Type B pancreatic cell (in vitro differentiated cells): Measurements from ENCODE around the gene HTRA1. TPM values are rescaled to one million over a fixed set of nuclear protein-coding genes. Genes with fewer than 3 reads are reported as not detected.

Experiments
- DNase-seq: peaks from one replicate; pipeline ENCODE4 v3.0.0; 2021; ENCODE audit warnings: mixed read lengths; ENCODE audit not compliant: unreplicated experiment; ENCODE audit errors: extremely low spot score
- H3K27ac Mint-ChIP-seq: 2 replicates; pipeline ENCODE4 v1.8.0; 2021; ENCODE audit warnings: mild to moderate bottlenecking, mixed read lengths
- H3K27me3 Mint-ChIP-seq: 2 replicates; pipeline ENCODE4 v1.8.0; 2021; ENCODE audit warnings: mixed read lengths
- H3K36me3 Mint-ChIP-seq: 2 replicates; pipeline ENCODE4 v1.8.0; 2021; ENCODE audit warnings: mixed read lengths
- H3K4me1 Mint-ChIP-seq: one replicate; pipeline ENCODE4 v1.8.0; 2021; ENCODE audit warnings: mixed read lengths; ENCODE audit not compliant: unreplicated experiment
- H3K4me3 Mint-ChIP-seq: 2 replicates; pipeline ENCODE4 v1.8.0; 2021; ENCODE audit warnings: mild to moderate bottlenecking, mixed read lengths
- H3K9me3 Mint-ChIP-seq: 2 replicates; pipeline ENCODE4 v1.8.0; 2021; ENCODE audit warnings: mixed read lengths
- CTCF ChIP-seq: fragments of 200-600 bp; sonication (generic); conservative IDR thresholded peaks from 2 replicates; pipeline ENCODE4 v1.5.0; 2021; ENCODE audit warnings: antibody characterized with exemption, mild to moderate bottlenecking
- total RNA-seq: library from RNA; stranded (reverse); gene quantifications from 2 replicates; pipeline ENCODE4 v1.2.1, GENCODE V29; 2021; ENCODE audit warnings: low replicate concordance

The HTRA1 gene
- total RNA-seq, 1 donor from 2014 or later: 32.6 TPM

- peaks cover 29% of the 10 kb centered on the region for H3K4me1 Mint-ChIP-seq
- no peak for TF ChIP-seq CTCF
- DNase-seq: no peak
- H3K36me3 Mint-ChIP-seq: no peaks in the 10 kb centered on the region
- no peaks in the 10 kb centered on the region for H3K9me3 Mint-ChIP-seq
- peaks cover 12% of the 10 kb centered on the region for H3K27me3 Mint-ChIP-seq
- H3K27ac Mint-ChIP-seq: no peak overlapping the region
- H3K4me3 Mint-ChIP-seq: no peak overlapping the region
Measured at GRCh38 chr10:122497241-122497640, 35.9 kb downstream of the HTRA1 start.

GRCh38 chr10:122498521-122498920 lies 37.2 kb downstream of the HTRA1 start:
- no peak for DNase-seq
- Mint-ChIP-seq H3K36me3 (no peaks in the 10 kb centered on the region), H3K27me3 (peaks cover 5% of the 10 kb centered on the region), H3K27ac (no peak overlapping the region), H3K4me1 (peaks cover 22% of the 10 kb centered on the region), H3K9me3 (no peaks in the 10 kb centered on the region), H3K4me3 (no peak overlapping the region)
- no peak for TF ChIP-seq CTCF

DNA sequence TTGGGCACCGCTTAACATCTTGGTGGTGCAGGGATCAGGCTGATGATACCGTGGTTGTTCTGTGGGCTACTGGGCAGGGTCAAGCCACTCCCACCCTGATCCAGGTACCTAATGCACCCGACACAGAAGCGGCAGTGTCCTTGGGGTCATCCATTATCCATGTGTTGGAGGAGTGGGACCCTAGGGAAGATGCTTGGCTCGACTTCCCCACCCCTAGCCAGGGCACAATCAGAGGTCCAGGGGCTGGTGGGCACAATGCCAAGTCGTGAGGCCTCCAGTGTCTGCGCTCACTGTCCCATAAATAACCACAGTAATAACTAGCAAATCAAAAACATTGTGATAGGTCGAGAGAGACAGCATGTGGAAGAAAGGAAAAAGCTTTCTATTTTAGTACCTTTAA lies 37.7 kb downstream of the HTRA1 start:
- H3K9me3 Mint-ChIP-seq: no peaks in the 10 kb centered on the region
- no peak overlapping the region for H3K27ac Mint-ChIP-seq
- no peak for DNase-seq
- H3K36me3 Mint-ChIP-seq: no peaks in the 10 kb centered on the region
- H3K27me3 Mint-ChIP-seq: peaks cover 5% of the 10 kb centered on the region
- no peak overlapping the region for H3K4me3 Mint-ChIP-seq
- peaks cover 20% of the 10 kb centered on the region for H3K4me1 Mint-ChIP-seq
- no peak for TF ChIP-seq CTCF

GRCh38 chr10:122499491-122499941 lies 38.2 kb downstream of the HTRA1 start:
- Mint-ChIP-seq H3K27ac (no peak overlapping the region), H3K4me3 (no peak overlapping the region), H3K36me3 (no peaks in the 10 kb centered on the region), H3K9me3 (no peaks in the 10 kb centered on the region), H3K4me1 (peaks cover 18% of the 10 kb centered on the region), H3K27me3 (peaks cover 5% of the 10 kb centered on the region)
- DNase-seq: no peak
- TF ChIP-seq CTCF: no peak

- no peak for TF ChIP-seq CTCF
- H3K9me3 Mint-ChIP-seq: no peaks in the 10 kb centered on the region
- H3K4me1 Mint-ChIP-seq: peaks cover 14% of the 10 kb centered on the region
- H3K27me3 Mint-ChIP-seq: peaks cover 5% of the 10 kb centered on the region
- H3K36me3 Mint-ChIP-seq: no peaks in the 10 kb centered on the region
- DNase-seq: no peak
- H3K4me3 Mint-ChIP-seq: no peak overlapping the region
- no peak overlapping the region for H3K27ac Mint-ChIP-seq
Measured at GRCh38 chr10:122500194-122500593, 38.8 kb downstream of the HTRA1 start.

DNA sequence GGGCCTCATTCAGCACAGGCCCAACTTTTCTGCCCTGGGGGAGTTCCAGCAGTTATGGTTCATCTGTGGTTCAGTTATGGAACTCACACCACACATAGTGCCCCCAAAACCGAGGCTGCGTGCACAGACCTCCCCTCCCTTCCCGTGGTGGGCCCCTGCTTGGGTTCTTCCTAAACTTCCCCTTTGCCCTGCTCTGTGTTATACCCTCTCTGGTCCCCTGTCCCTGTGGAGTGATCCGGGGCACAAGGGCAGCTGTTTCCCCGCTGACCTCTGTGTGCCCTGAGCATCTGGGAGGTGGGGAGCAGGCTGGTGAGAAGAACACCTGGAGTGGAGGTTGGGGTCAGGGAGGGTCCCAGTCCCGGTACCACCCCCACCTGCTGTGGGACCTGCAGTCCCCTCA lies 39.4 kb downstream of the HTRA1 start:
- H3K36me3 Mint-ChIP-seq: no peaks in the 10 kb centered on the region
- H3K9me3 Mint-ChIP-seq: no peaks in the 10 kb centered on the region
- no peak overlapping the region for H3K27ac Mint-ChIP-seq
- no peak for DNase-seq
- no peak overlapping the region for H3K4me3 Mint-ChIP-seq
- peaks cover 5% of the 10 kb centered on the region for H3K27me3 Mint-ChIP-seq
- H3K4me1 Mint-ChIP-seq: peaks cover 11% of the 10 kb centered on the region
- TF ChIP-seq CTCF: no peak
